ENCODE results near the gene KCNMA1. TPM values are rescaled to one million over a fixed set of nuclear protein-coding genes. Genes with fewer than 3 reads are reported as not detected.

Gene KCNMA1
- total RNA-seq, 1 experiment from 2014 or later = 1.8 TPM

DNA sequence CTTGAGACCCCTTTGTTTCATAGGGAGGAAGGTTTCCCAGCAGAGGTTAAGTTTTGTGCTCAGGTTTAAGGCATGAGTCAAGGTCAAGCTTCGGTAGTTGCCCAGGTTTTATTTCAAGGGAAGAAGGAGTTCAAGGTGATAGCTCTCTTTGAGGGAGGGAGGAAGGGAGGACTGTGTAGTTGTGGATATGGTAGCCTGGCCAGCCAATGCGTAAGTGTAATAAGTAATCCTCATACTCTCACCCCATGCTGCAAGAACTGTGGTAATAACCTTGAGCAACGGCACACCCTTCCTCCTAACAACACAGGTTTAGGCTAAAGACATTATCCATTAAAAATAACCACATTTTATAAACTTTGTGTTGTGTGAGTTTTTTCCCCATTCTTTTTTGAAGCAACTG is 478.9 kb downstream of the KCNMA1 start:
- Histone ChIP-seq H3K4me1 (replicated peaks) (peaks cover 39% of the 10 kb centered on the region), H3K4me3 (no peak overlapping the region)
- no peak for DNase-seq (ENCODE audit: low read depth in 1 of 2, low spot score in 2 of 2)

DNA sequence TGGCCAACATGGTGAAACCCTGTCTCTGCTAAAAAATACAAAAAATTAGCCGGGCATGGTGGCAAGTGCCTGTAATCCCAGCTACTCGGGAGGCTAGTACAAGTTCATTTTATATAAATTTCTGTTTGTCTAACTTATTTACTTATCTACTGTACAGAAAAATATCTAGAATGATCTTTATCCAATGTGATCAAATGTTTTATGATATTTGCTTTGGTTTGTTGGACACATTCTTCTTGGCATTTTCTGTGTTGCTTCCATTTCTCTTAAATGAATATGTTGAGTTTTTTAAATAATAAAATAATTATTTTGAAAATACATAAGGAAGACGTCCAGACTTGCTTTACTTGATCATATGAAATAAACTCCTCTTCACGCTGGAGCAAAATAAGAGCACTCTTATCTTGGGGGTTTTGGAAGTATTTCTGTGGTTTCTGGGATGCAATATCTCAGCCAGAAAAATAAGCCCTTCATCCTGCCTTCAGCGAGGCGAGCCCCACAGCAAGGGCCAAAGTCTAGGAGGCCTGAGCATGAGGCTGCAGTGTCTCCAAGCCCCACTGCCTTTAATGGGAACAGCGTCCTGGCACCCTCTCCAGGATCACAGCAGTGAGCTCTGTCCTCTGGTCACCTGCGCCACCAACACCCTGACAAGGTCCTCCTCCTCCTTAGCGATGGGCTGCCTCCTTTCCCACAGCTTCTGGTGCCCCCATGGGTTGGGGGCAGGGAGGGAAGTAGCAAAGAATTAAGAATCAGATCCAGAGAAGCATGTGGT is 480.2 kb downstream of the KCNMA1 start:
- Histone ChIP-seq H3K36me3 (no peaks in the 10 kb centered on the region), H3K27me3 (replicated peaks) (no peaks in the 10 kb centered on the region), H3K4me3 (no peak overlapping the region), H3K4me1 (replicated peaks) (peaks cover 27% of the 10 kb centered on the region), H3K27ac (no peak overlapping the region), H3K9me3 (replicated peaks) (no peaks in the 10 kb centered on the region)
- no peak for DNase-seq (ENCODE audit: low read depth in 1 of 2, low spot score in 2 of 2)

More for the DNA sequence above, 478.9 kb downstream of the KCNMA1 start:
- H3K9me3 ChIP-seq (replicated peaks) = no peaks in the 10 kb centered on the region
- H3K27ac ChIP-seq = no peak overlapping the region
- H3K36me3 ChIP-seq = no peaks in the 10 kb centered on the region
- H3K27me3 ChIP-seq (replicated peaks) = no peaks in the 10 kb centered on the region

DNA sequence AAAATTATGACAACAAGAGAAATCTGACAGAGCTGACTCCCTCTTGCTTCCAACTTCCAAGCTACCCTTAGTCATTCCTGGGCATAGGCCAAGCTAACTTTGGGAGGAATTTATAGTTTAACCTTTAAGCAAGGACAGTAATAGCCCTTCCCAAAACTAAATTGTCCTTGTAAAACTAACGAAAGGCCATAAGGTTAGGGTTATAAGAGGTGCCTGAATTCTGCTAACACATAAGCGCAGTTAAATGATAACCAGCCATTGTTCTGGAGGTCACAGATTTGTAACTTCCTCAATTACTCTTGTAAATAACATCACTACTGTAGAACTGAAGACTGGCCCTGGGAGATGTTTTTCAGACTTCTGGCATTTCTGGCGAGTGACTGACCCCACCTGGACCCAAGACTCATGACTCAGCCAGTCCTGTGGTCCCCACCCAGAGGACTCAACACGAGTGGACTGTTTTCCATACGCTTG is 481.2 kb downstream of the KCNMA1 start:
- no peaks in the 10 kb centered on the region for H3K36me3 ChIP-seq
- no peaks in the 10 kb centered on the region for H3K9me3 ChIP-seq (replicated peaks)
- DNase-seq (ENCODE audit: low read depth in 1 of 2, low spot score in 2 of 2) = no peak
- H3K27me3 ChIP-seq (replicated peaks) = no peaks in the 10 kb centered on the region
- peaks cover 27% of the 10 kb centered on the region for H3K4me1 ChIP-seq (replicated peaks)
- H3K27ac ChIP-seq = no peak overlapping the region
- no peak overlapping the region for H3K4me3 ChIP-seq

DNA sequence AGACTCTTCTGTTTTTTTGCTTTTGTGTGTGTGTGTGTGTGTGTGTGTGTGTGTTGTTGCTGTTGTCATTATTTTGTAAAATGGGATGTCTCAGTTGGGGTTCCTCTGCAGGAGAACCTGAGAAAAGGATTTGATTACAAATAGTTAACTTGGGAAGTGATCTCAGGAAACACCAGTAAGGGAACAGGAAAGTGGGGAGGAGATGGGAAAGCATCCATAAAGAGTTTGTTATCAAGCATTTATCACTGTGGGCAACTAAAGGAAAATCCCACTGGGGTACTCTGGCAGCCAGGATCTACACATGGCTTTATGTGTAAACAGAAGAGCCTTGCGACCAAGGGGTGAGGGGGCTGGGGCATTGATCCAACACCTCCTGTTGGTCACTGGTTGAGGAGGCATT is 485.4 kb downstream of the KCNMA1 start:
- Histone ChIP-seq H3K36me3 (no peaks in the 10 kb centered on the region), H3K27ac (no peak overlapping the region), H3K4me3 (no peak overlapping the region), H3K4me1 (replicated peaks) (peaks cover 6% of the 10 kb centered on the region; the same call in 1 of the 2 replicates), H3K9me3 (replicated peaks) (no peaks in the 10 kb centered on the region), H3K27me3 (replicated peaks) (peaks cover 10% of the 10 kb centered on the region)
- DNase-seq (ENCODE audit: low read depth in 1 of 2, low spot score in 2 of 2) = no peak

DNA sequence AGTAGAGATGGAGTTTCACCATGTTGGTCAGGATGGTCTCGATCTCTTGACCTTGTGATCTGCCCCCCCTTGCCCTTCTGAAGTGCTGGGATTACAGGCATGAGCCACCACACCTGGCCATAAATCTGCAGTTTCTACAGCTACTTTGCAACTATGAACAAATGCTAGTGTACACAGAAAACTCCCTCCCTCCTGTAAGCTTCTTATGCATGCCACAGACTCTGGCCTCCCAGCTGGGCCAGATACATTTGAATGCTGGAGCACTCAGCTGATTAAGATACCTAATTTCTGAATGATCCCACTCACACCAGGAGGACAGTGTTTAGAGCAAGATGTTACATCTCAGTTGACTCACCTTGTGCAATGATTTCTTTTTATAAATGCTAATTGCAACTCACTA is 486.2 kb downstream of the KCNMA1 start:
- no peak for DNase-seq (ENCODE audit: low read depth in 1 of 2, low spot score in 2 of 2)
- H3K27me3 ChIP-seq (replicated peaks) = peaks cover 12% of the 10 kb centered on the region
- no peaks in the 10 kb centered on the region for H3K9me3 ChIP-seq (replicated peaks)
- peaks cover 2% of the 10 kb centered on the region; the same call in 1 of the 2 replicates for H3K4me1 ChIP-seq (replicated peaks)
- H3K36me3 ChIP-seq = no peaks in the 10 kb centered on the region
- H3K4me3 ChIP-seq = no peak overlapping the region
- H3K27ac ChIP-seq = no peak overlapping the region

DNA sequence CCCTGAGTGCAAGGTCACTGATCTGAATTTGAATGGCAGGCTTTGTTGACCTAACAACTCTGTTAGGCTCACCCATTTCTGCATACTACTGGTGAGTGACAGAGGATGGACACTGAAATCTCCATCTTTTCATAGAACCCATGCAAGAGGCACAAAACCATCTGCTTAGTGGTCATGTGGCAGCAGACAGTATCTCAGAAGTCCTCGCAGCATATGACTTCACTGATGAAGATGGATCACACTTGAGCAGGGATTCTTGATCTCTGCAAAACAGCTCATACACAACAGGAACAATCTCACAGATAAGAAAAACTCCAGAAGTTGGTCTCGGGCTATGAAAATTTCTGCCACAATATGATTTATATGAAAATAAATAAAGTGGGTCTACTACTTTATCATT is 487.9 kb downstream of the KCNMA1 start:
- Histone ChIP-seq H3K27ac (no peak overlapping the region), H3K9me3 (replicated peaks) (no peaks in the 10 kb centered on the region)
- DNase-seq (ENCODE audit: low read depth in 1 of 2, low spot score in 2 of 2) = no peak

GRCh38 chr10:77149001-77149400 is 488.6 kb downstream of the KCNMA1 start:
- H3K27me3 ChIP-seq (replicated peaks) = peaks cover 12% of the 10 kb centered on the region
- H3K36me3 ChIP-seq = no peaks in the 10 kb centered on the region
- no peaks in the 10 kb centered on the region for H3K4me1 ChIP-seq (replicated peaks)
- H3K27ac ChIP-seq = no peak overlapping the region
- no peak for DNase-seq (ENCODE audit: low read depth in 1 of 2, low spot score in 2 of 2)
- H3K9me3 ChIP-seq (replicated peaks) = no peaks in the 10 kb centered on the region
- no peak overlapping the region for H3K4me3 ChIP-seq

More for the DNA sequence above, 487.9 kb downstream of the KCNMA1 start:
- Histone ChIP-seq H3K27me3 (replicated peaks) (peaks cover 12% of the 10 kb centered on the region), H3K4me1 (replicated peaks) (no peaks in the 10 kb centered on the region), H3K4me3 (no peak overlapping the region), H3K36me3 (no peaks in the 10 kb centered on the region)

GRCh38 chr10:77147871-77148270 is 489.7 kb downstream of the KCNMA1 start:
- Histone ChIP-seq H3K27ac (no peak overlapping the region), H3K27me3 (replicated peaks) (peaks cover 12% of the 10 kb centered on the region), H3K36me3 (no peaks in the 10 kb centered on the region), H3K4me1 (replicated peaks) (no peaks in the 10 kb centered on the region), H3K9me3 (replicated peaks) (no peaks in the 10 kb centered on the region), H3K4me3 (no peak overlapping the region)
- no peak for DNase-seq (ENCODE audit: low read depth in 1 of 2, low spot score in 2 of 2)

DNA sequence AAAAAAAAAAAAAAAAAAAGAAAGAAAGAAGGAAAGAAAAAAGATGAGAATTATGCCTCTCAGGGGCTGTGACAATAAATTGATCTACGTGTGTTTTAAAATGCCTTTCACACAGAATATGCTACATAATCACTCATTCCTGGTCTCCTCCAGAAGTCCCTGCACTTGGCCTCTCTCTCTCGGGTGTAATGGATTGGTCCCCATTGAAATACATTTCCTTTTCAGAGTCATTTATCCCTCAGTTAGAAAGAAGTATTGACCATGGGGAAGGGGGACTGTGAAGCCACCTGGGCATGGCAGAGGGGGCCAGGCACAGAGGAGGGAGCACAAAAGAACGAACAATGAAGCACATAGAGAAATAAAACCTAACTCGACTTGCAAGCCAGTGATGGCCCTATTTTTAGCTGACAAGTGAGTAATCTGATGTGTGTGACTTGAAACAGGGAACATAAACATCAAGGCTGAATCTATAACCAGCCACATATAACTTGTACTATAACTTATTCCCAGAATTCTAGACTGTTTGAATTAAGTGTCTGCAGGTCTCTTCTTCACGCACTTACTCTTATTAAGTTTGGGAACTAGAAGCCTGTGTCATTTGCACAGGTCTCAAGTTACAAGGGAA is 490.8 kb downstream of the KCNMA1 start:
- Histone ChIP-seq H3K36me3 (no peaks in the 10 kb centered on the region), H3K27me3 (replicated peaks) (peaks cover 12% of the 10 kb centered on the region), H3K4me1 (replicated peaks) (no peaks in the 10 kb centered on the region), H3K9me3 (replicated peaks) (no peaks in the 10 kb centered on the region), H3K27ac (no peak overlapping the region), H3K4me3 (no peak overlapping the region)
- no peak for DNase-seq (ENCODE audit: low read depth in 1 of 2, low spot score in 2 of 2)

GRCh38 chr10:77144656-77145055 is 493.0 kb downstream of the KCNMA1 start:
- no peak overlapping the region for H3K4me3 ChIP-seq
- H3K27ac ChIP-seq = no peak overlapping the region
- H3K27me3 ChIP-seq (replicated peaks) = peaks cover 9% of the 10 kb centered on the region; the same call in 1 of the 2 replicates
- no peaks in the 10 kb centered on the region for H3K9me3 ChIP-seq (replicated peaks)
- H3K36me3 ChIP-seq = no peaks in the 10 kb centered on the region
- DNase-seq (ENCODE audit: low read depth in 1 of 2, low spot score in 2 of 2) = no peak
- no peaks in the 10 kb centered on the region; the same call in 1 of the 2 replicates for H3K4me1 ChIP-seq (replicated peaks)

DNA sequence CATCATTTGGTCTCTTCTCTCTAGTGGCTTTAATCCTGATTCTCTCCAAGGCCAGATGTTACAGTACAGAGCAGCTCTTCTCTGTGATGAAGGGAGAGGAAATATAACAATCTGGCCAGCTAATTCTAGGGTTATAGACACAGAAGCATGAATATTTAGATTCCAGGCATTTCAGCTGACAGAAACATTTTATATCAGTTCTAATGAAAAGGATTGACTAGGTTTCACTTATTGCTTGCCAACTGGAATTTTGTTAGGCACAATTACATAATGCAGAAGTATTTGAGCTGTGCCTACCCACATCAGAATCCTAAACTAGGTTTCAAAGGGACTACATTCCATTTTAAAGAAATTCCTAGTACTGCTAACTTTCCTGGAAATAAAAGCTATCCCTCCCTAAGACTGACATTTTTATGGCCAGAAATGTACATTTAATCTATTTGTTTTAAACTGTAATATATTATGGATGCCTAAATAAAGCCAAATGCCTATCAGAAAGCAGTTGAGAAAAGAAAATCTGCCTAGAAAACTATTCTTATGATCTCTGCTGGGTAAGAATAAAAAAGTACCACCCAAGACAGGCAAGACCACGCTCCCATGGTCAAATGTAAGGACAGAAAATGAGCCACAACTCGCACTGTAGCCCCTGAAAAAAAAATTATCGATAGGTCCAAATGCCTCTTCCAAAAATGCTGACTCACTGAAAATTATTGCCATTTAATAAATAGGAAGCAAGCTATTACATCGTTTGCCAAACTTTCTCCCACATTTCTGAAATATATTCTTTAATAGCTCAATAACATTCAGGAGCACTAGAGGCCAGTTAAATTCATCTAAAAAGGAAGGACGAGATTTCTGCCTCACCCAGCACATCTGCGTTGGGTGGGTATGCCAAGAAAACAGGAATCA is 498.1 kb downstream of the KCNMA1 start:
- DNase-seq (ENCODE audit: low read depth in 1 of 2, low spot score in 2 of 2) = no peak
- H3K4me3 ChIP-seq = no peak overlapping the region
- no peaks in the 10 kb centered on the region for H3K36me3 ChIP-seq
- H3K27me3 ChIP-seq (replicated peaks) = no peaks in the 10 kb centered on the region
- H3K4me1 ChIP-seq (replicated peaks) = no peaks in the 10 kb centered on the region; the same call in 1 of the 2 replicates
- H3K9me3 ChIP-seq (replicated peaks) = no peaks in the 10 kb centered on the region
- H3K27ac ChIP-seq = no peak overlapping the region

DNA sequence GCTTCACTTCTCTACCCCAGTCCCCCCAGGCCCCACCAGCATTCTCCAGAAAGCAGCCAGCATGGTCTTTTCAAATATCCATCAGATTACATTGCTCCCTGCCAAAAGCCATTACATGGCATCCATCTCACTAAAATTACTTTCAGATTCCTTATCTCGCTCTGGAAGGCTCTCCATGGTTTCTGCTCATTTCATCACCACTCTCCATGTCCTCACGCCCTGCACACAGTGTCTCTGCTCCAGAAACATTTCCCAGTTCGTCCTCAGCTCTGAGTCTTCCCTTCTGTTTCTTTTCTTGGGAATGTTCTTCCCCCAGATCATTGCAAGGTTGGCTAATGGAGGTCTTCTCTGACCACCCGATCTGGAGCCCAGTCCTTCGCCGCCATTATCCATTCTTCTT is 499.1 kb downstream of the KCNMA1 start:
- no peaks in the 10 kb centered on the region for H3K9me3 ChIP-seq (replicated peaks)
- H3K27ac ChIP-seq = no peak overlapping the region
- DNase-seq (ENCODE audit: low read depth in 1 of 2, low spot score in 2 of 2) = no peak
- no peak overlapping the region for H3K4me3 ChIP-seq
- no peaks in the 10 kb centered on the region; the same call in 1 of the 2 replicates for H3K4me1 ChIP-seq (replicated peaks)
- H3K27me3 ChIP-seq (replicated peaks) = no peaks in the 10 kb centered on the region
- H3K36me3 ChIP-seq = no peaks in the 10 kb centered on the region

GRCh38 chr10:77135555-77135954 is 502.1 kb downstream of the KCNMA1 start:
- no peak for DNase-seq (ENCODE audit: low read depth in 1 of 2, low spot score in 2 of 2)
- Histone ChIP-seq H3K4me1 (replicated peaks) (no peaks in the 10 kb centered on the region), H3K27ac (no peak overlapping the region), H3K9me3 (replicated peaks) (no peaks in the 10 kb centered on the region), H3K36me3 (no peaks in the 10 kb centered on the region), H3K4me3 (no peak overlapping the region), H3K27me3 (replicated peaks) (no peaks in the 10 kb centered on the region)

Data from SJSA1 (cell line).